ENCODE measurements around the gene ZNF491. TPM values are rescaled to one million over a fixed set of nuclear protein-coding genes. Genes with fewer than 3 reads are reported as not detected.

ZNF491 gene
- total and polyA plus RNA-seq, 2 of the 4 experiments (the other 2 are of a cell fraction), result 1.5 to 3.6 TPM

DNA sequence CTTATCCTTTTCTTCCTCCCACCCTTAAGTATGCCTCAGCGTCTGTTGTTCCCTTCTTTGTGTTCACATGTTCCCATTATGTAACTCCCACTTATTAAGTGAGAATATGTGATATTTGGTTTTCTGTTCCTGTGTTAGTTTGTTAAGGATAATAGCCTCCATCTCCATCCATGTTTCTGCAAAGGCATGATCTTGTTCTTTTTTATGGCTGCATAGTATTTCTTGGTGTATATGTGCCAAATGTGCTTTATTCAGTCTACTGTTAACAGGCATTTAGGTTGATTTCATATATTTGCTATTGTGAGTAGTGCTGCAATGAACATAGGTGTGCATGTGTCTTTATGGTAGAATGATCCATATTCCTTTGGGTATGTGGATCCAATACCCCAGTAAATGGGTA is 34.7 kb upstream of the ZNF491 start:
- WGBS, 2 experiments (ENCODE audit: extremely low coverage in 2 of 2, insufficient read length in 1 of 2), result no CpG with 5 or more reads among the region's 1 CpG
- no peak overlapping the region for H3K9ac ChIP-seq (ENCODE audit: low read depth, low read length)
- no peak overlapping the region for H4K5ac ChIP-seq (ENCODE audit: low read depth, low read length)
- no peak overlapping the region for H2BK120ac ChIP-seq (ENCODE audit: low read depth, low read length)
- in situ Hi-C loops (cut with MboI; ENCODE audit: low sequenced_read_pairs), result no loop called here
- H3K9me3 ChIP-seq (ENCODE audit: control insufficient read depth, insufficient read depth, low read length), result 0 out of 2 replicates have a peak, but pooled peaks cover 1% of the 10 kb centered on the region
- H3K4me3 ChIP-seq (ENCODE audit: insufficient read depth, low read depth, low read length), result no peak overlapping the region
- H3K56ac ChIP-seq (ENCODE audit: extremely low read depth, insufficient read depth, low read length), result no peak overlapping the region
- no peak overlapping the region for H2BK15ac ChIP-seq (ENCODE audit: low read depth, low read length)
- no peaks in the 10 kb centered on the region for H3K9me1 ChIP-seq (ENCODE audit: insufficient read depth, low read length)
- H2AK9ac ChIP-seq (replicated peaks; ENCODE audit: low read depth, low read length, poor library complexity), result no peak overlapping the region
- no peak overlapping the region for H3K27ac ChIP-seq (ENCODE audit: insufficient read depth, low read length)
- ChIA-PET POLR2A (ENCODE audit: unreplicated experiment) (no interaction called here), CTCF (interaction anchor here (0.6 kb wide), 1 partner anchor 493 kb away, joined by 3 read pairs; no protein-coding TSS in a partner anchor)
- no peak overlapping the region for H2AFZ ChIP-seq (replicated peaks; ENCODE audit: low read length, poor library complexity)
- intact Hi-C loops (cut with micrococcal nuclease), result no loop called here
- ATAC-seq (ENCODE audit: low read depth), result no peak
- TF ChIP-seq, protein P1, sequence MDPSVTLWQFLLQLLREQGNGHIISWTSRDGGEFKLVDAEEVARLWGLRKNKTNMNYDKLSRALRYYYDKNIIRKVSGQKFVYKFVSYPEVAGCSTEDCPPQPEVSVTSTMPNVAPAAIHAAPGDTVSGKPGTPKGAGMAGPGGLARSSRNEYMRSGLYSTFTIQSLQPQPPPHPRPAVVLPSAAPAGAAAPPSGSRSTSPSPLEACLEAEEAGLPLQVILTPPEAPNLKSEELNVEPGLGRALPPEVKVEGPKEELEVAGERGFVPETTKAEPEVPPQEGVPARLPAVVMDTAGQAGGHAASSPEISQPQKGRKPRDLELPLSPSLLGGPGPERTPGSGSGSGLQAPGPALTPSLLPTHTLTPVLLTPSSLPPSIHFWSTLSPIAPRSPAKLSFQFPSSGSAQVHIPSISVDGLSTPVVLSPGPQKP (IDR thresholded peaks at IDR 0.05; ENCODE audit: borderline replicate concordance, low read depth, low read length), result no peak
- TF ChIP-seq RAD21 (IDR thresholded peaks at IDR 0.05; ENCODE audit: low read length) (no peak), SMC3 (IDR thresholded peaks at IDR 0.05; ENCODE audit: low read depth, low read length) (no peak)
- H3K14ac ChIP-seq (replicated peaks; ENCODE audit: low read depth, low read length), result no peak overlapping the region
- peaks cover 4 to 11% of the 10 kb centered on the region in 2 experiments; a peak in 3 of 4 replicates for H3K79me1 ChIP-seq (ENCODE audit: low read depth in 1 of 2, low read length in 2 of 2)
- H4K91ac ChIP-seq (ENCODE audit: insufficient read depth, low read depth, low read length), result no peak overlapping the region
- 0 out of 2 replicates have a peak, but pooled peaks cover 3% of the 10 kb centered on the region for H4K20me1 ChIP-seq (ENCODE audit: insufficient read depth, low read length)
- H2BK20ac ChIP-seq (ENCODE audit: low read depth, low read length), result no peak overlapping the region
- DNase-seq, result no peak
- dilution Hi-C loops (cut with HindIII; ENCODE audit: low sequenced_read_pairs, unreplicated experiment), result no loop called here
- H3K36me3 ChIP-seq (ENCODE audit: control insufficient read depth, insufficient read depth, low read length), result no peaks in the 10 kb centered on the region
- no peak overlapping the region for H2BK5ac ChIP-seq (ENCODE audit: low read depth, low read length, poor library complexity, severe bottlenecking)
- H3K4me2 ChIP-seq (ENCODE audit: low read depth, low read length), result no peak overlapping the region
- no peak overlapping the region for H2AK5ac ChIP-seq (ENCODE audit: low read depth, low read length)
- no peak overlapping the region for H3K4ac ChIP-seq (ENCODE audit: low read depth, low read length)
- no peaks in the 10 kb centered on the region for H3K27me3 ChIP-seq (ENCODE audit: control insufficient read depth, insufficient read depth, low read length)
- no peak overlapping the region for H3K23ac ChIP-seq (ENCODE audit: low read depth, low read length)
- H3K18ac ChIP-seq (ENCODE audit: low read depth, low read length), result no peak overlapping the region
- BruUV-seq (replicated peaks), result no TSS peak
- H4K8ac ChIP-seq (ENCODE audit: low read depth in 2 of 2, low read length in 2 of 2), result no peak overlapping the region
- H3K4me1 ChIP-seq (ENCODE audit: control insufficient read depth, insufficient read depth, low read length), result peaks cover 2% of the 10 kb centered on the region; the same call in 1 of the 2 replicates

Measured in IMR-90 (cell line).